Nephron progenitor cell (in vitro differentiated cells): Measurements from ENCODE around the gene PHACTR1.
"Not testable (repeated sequence)": the region's sequence is repeated elsewhere in the genome, so short reads cannot be mapped to it uniquely, and the experiment has no call there.

Experiments
- DNase-seq: peaks from one replicate; pipeline ENCODE4 v3.0.0; 2021
- H3K27ac Mint-ChIP-seq: 2 replicates; pipeline ENCODE4 v1.8.0; 2021; ENCODE audit warnings: mild to moderate bottlenecking, moderate library complexity, mixed read lengths
- H3K27me3 Mint-ChIP-seq: 2 replicates; pipeline ENCODE4 v1.8.0; 2021; ENCODE audit warnings: mild to moderate bottlenecking, low read depth, mixed read lengths; ENCODE audit not compliant: poor library complexity
- H3K36me3 Mint-ChIP-seq: 2 replicates; pipeline ENCODE4 v1.8.0; 2021; ENCODE audit warnings: low read depth, mixed read lengths
- H3K4me1 Mint-ChIP-seq: 2 replicates; pipeline ENCODE4 v1.8.0; 2021; ENCODE audit warnings: mixed read lengths
- H3K4me3 Mint-ChIP-seq: 2 replicates; pipeline ENCODE4 v1.8.0; 2021; ENCODE audit warnings: mild to moderate bottlenecking, moderate library complexity, mixed read lengths
- H3K9me3 Mint-ChIP-seq: 2 replicates; pipeline ENCODE4 v1.8.0; 2021; ENCODE audit warnings: mild to moderate bottlenecking, moderate library complexity, mixed read lengths
- TF ChIP-seq, protein P1 (sequence below): fragments of 200-600 bp; sonication (generic); IDR thresholded peaks from 2 replicates; pipeline ENCODE4 v1.5.0; 2021; ENCODE audit warnings: antibody characterized with exemption

The PHACTR1 gene

DNA sequence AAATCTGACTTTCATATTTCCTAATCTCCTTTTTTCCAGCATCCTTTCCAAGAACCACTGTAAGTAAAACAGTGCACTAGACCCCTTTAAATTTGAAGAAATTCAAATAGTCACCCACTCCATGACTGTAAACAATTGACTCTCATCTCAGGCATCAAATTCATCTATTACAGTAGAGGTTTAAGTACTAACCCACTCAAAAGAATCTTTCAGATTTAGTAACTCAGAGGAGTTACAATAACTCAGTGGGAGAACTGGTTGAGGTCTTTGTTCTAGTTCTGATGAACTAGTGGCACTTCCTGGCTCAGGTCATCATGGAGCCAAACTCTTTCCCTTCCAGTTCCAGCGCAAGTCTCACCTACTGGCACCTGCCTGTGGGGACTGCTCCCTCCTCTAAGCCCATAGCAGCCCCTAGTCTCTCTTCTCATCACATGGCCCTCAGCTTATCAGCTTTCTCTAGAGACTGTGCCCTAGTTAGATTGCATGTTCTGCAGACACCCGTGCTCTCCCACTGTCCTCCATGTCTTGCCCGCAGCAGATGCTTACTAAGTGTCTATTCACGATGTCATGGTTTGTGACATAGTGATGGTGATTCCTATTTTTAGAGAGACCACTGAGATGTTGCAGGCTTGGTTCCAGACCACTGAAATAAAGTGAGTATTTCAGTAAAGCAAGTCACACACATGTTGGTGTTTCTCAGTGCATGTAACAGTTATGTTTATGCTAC lies 415.5 kb downstream of the PHACTR1 start:
- H3K27ac Mint-ChIP-seq, result no peak overlapping the region

DNA sequence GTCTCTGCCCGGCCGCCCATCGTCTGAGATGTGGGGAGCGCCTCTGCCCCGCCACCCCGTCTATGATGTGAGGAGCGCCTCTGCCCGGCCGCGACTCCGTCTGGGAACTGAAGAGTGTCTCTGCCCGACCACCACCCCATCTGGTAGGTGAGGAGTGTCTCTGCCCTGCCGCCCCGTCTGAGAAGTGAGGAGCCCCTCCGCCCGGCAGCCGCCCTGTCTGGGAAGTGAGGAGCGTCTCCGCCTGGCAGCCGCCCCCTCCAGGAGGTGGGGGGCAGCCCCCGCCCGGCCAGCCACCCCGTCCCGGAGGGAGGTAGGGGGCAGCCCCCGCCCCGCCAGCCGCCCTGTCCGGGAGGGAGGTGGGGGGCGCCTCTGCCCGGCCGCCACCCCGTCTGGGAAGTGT lies 417.3 kb downstream of the PHACTR1 start:
- H3K4me1 Mint-ChIP-seq, H3K4me3 Mint-ChIP-seq, H3K36me3 Mint-ChIP-seq, H3K27ac Mint-ChIP-seq, DNase-seq, H3K27me3 Mint-ChIP-seq: not testable (repeated sequence)
- peaks cover 15% of the 10 kb centered on the region for H3K9me3 Mint-ChIP-seq

More for the DNA sequence above, 415.5 kb downstream of the PHACTR1 start:
- Mint-ChIP-seq H3K36me3 (no peaks in the 10 kb centered on the region), H3K27me3 (peaks cover 14% of the 10 kb centered on the region), H3K9me3 (peaks cover 18% of the 10 kb centered on the region), H3K4me1 (peaks cover 5% of the 10 kb centered on the region), H3K4me3 (no peak overlapping the region)
- DNase-seq, result no peak
- TF ChIP-seq, protein P1, sequence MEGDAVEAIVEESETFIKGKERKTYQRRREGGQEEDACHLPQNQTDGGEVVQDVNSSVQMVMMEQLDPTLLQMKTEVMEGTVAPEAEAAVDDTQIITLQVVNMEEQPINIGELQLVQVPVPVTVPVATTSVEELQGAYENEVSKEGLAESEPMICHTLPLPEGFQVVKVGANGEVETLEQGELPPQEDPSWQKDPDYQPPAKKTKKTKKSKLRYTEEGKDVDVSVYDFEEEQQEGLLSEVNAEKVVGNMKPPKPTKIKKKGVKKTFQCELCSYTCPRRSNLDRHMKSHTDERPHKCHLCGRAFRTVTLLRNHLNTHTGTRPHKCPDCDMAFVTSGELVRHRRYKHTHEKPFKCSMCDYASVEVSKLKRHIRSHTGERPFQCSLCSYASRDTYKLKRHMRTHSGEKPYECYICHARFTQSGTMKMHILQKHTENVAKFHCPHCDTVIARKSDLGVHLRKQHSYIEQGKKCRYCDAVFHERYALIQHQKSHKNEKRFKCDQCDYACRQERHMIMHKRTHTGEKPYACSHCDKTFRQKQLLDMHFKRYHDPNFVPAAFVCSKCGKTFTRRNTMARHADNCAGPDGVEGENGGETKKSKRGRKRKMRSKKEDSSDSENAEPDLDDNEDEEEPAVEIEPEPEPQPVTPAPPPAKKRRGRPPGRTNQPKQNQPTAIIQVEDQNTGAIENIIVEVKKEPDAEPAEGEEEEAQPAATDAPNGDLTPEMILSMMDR, result no peak

DNA sequence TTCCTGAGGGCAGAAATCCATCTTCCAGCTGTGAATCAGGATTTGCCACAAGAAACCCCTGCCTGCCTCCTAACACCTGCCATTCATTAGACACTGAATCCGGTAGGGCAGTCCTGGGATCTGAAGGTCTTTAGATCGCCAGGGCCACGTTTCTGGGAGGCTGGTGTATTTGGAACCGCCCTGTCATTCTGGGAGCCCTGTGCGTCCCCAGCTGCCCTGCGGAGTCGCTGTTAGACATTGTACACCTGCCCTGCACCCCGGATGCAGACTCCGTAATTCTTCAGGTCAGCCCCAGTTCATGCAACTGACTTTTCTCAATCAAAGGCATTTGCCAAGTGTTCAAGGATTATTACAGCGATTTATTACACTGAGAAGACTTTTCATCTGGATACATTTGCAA lies 418.6 kb downstream of the PHACTR1 start:
- DNase-seq, result no peak
- Mint-ChIP-seq H3K9me3 (peaks cover 15% of the 10 kb centered on the region), H3K36me3 (no peaks in the 10 kb centered on the region), H3K4me3 (no peak overlapping the region), H3K27ac (peak overlapping the region; percentile 29), H3K4me1 (peaks cover 5% of the 10 kb centered on the region), H3K27me3 (peaks cover 4% of the 10 kb centered on the region)
- TF ChIP-seq, protein P1, result no peak

DNA sequence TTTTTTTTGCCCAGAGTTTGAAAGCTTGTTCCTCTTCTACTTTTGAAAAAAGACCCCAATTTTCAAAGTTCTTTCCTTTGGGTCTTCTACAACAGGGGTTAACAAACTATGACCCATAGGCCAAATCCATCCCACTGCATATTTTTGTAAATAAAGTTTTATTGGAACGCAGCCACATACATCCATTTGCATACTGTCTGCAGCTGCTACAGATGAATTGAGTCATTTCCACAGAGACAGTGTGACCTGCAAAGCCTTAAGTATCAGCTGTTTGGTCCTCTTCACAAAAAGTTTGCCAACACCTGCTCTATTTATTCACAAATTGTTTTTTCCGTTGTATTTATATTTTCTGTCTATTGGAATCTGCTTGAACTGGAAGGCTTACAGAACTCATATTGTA lies 422.6 kb downstream of the PHACTR1 start:
- no peak for DNase-seq
- no peaks in the 10 kb centered on the region for H3K36me3 Mint-ChIP-seq
- H3K27me3 Mint-ChIP-seq, result no peaks in the 10 kb centered on the region
- peaks cover 5% of the 10 kb centered on the region for H3K4me1 Mint-ChIP-seq
- no peak overlapping the region for H3K4me3 Mint-ChIP-seq
- TF ChIP-seq, protein P1, result no peak
- peaks cover 5% of the 10 kb centered on the region for H3K9me3 Mint-ChIP-seq
- no peak overlapping the region for H3K27ac Mint-ChIP-seq

DNA sequence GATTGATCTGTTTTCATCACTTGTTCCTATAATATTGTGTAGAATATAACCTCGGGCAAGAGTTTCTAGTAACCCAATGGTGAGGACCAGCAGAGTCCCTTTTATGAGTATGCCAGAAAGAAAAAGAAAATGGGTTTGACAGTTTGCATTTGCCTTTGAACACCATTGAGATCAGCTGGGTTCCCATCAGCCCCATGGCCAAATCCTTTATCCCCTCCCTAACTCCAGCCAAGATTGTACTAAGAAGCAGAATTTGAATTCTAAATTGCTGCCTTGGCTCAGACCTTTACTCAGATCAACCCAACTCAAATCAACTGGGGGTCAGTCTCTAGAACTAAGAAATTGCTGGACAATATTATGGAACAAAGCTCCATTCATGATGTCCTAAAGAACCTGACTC lies 424.4 kb downstream of the PHACTR1 start:
- TF ChIP-seq, protein P1, result no peak
- H3K36me3 Mint-ChIP-seq, result no peaks in the 10 kb centered on the region
- H3K9me3 Mint-ChIP-seq, result no peaks in the 10 kb centered on the region
- H3K4me3 Mint-ChIP-seq, result no peak overlapping the region
- H3K4me1 Mint-ChIP-seq, result peaks cover 10% of the 10 kb centered on the region
- DNase-seq, result no peak
- no peak overlapping the region for H3K27ac Mint-ChIP-seq
- H3K27me3 Mint-ChIP-seq, result peaks cover 4% of the 10 kb centered on the region

DNA sequence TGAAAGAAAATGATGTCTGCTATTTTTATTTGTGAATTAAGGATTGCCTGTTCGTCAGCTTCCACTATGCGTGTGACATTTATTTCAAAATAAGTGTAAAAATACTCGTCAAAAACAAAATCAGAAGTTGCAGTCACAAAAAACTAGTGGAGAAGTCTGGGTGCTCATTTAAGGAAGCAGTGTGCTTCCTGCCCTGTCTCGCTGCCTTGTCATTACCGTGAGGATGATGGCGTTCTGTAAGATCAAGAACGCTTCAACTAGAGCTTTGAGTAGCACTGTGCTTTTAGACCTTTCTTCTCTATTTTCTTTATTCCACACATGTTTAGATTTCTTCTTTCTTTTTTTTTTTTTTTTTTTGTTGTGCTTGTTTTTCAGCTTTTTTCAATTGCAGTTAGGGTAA lies 424.8 kb downstream of the PHACTR1 start:
- Mint-ChIP-seq H3K27me3 (peaks cover 6% of the 10 kb centered on the region), H3K4me1 (peaks cover 14% of the 10 kb centered on the region), H3K4me3 (no peak overlapping the region), H3K27ac (no peak overlapping the region), H3K36me3 (no peaks in the 10 kb centered on the region), H3K9me3 (no peaks in the 10 kb centered on the region)
- TF ChIP-seq, protein P1, result no peak
- DNase-seq, result no peak
